RWPE2 (cell line): ENCODE results near the gene FLG.
"Not testable (repeated sequence)": the region's sequence is repeated elsewhere in the genome, so short reads cannot be mapped to it uniquely, and the experiment has no call there.

Experiments
- ATAC-seq: fragments of 200-7000 bp; cut with Tn5 transposase; 3 replicates; pipeline ENCODE4 v1.9.1; 2021; ENCODE audit warnings: low read depth
- DNase-seq: peaks from one replicate; pipeline ENCODE4 v3.0.0-alpha.2; 2020; ENCODE audit warnings: low spot score
- H3K27ac ChIP-seq: fragments of 450-650 bp; 2 replicates; pipeline ENCODE4 v1.5.1; 2017; ENCODE audit warnings: mild to moderate bottlenecking; ENCODE audit not compliant: poor library complexity, severe bottlenecking
- H3K27me3 ChIP-seq: fragments of 250-450 bp; sonication (Bioruptor Pico); 2 replicates; pipeline ENCODE4 v1.5.1; 2021; ENCODE audit warnings: mild to moderate bottlenecking, moderate library complexity; ENCODE audit not compliant: insufficient read depth, poor library complexity, severe bottlenecking
- H3K36me3 ChIP-seq: fragments of 250-450 bp; sonication (Bioruptor Pico); 2 replicates; pipeline ENCODE4 v1.5.1; 2020; ENCODE audit warnings: low read depth, mild to moderate bottlenecking, moderate library complexity
- H3K4me1 ChIP-seq: fragments of 250-450 bp; sonication (Bioruptor Pico); 2 replicates; pipeline ENCODE4 v1.5.1; 2021; ENCODE audit warnings: mild to moderate bottlenecking, moderate library complexity; ENCODE audit not compliant: insufficient read depth, poor library complexity, severe bottlenecking
- H3K4me3 ChIP-seq: fragments of 250-450 bp; sonication (Bioruptor Pico); 2 replicates; pipeline ENCODE4 v1.5.1; 2021; ENCODE audit warnings: mild to moderate bottlenecking, moderate library complexity; ENCODE audit not compliant: severe bottlenecking
- H3K9me3 ChIP-seq: fragments of 250-450 bp; sonication (Bioruptor Pico); 2 replicates; pipeline ENCODE4 v1.5.1; 2021; ENCODE audit warnings: mild to moderate bottlenecking, moderate library complexity; ENCODE audit not compliant: severe bottlenecking
- TF ChIP-seq, protein P1 (sequence below): fragments of 450-650 bp; IDR thresholded peaks from one replicate; pipeline ENCODE4 v1.5.1; 2017; ENCODE audit warnings: mild to moderate bottlenecking, moderate library complexity; ENCODE audit not compliant: poor library complexity, severe bottlenecking

The FLG gene

GRCh38 chr1:152313319-152313801, 11.7 kb downstream of the FLG start:
- TF ChIP-seq, protein P1, sequence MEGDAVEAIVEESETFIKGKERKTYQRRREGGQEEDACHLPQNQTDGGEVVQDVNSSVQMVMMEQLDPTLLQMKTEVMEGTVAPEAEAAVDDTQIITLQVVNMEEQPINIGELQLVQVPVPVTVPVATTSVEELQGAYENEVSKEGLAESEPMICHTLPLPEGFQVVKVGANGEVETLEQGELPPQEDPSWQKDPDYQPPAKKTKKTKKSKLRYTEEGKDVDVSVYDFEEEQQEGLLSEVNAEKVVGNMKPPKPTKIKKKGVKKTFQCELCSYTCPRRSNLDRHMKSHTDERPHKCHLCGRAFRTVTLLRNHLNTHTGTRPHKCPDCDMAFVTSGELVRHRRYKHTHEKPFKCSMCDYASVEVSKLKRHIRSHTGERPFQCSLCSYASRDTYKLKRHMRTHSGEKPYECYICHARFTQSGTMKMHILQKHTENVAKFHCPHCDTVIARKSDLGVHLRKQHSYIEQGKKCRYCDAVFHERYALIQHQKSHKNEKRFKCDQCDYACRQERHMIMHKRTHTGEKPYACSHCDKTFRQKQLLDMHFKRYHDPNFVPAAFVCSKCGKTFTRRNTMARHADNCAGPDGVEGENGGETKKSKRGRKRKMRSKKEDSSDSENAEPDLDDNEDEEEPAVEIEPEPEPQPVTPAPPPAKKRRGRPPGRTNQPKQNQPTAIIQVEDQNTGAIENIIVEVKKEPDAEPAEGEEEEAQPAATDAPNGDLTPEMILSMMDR, result no peak
- no peak for ATAC-seq
- no peak overlapping the region for H3K27ac ChIP-seq
- no peak for DNase-seq
- no peaks in the 10 kb centered on the region for H3K36me3 ChIP-seq
- no peaks in the 10 kb centered on the region for H3K9me3 ChIP-seq
- H3K4me3 ChIP-seq, result no peak overlapping the region
- H3K27me3 ChIP-seq, result peaks cover 10% of the 10 kb centered on the region
- no peaks in the 10 kb centered on the region for H3K4me1 ChIP-seq

DNA sequence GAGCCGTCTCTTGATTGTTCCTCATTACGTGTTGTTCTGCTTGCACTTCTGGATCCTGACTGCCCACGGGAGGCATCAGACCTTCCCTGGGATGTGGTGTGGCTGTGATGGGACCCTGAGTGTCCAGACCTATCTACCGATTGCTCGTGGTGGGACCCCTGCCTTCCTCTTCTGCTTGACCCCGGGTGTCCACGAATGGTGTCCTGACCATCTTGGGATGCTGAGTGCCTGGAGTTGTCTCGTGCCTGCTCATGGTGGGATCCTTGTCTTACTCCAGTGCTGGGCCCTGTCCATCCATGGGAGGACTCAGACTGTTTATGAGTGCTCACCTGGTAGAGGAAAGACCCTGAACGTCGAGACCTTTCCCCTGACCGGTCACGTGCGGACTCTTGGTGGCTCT, 12.9 kb downstream of the FLG start:
- not testable (repeated sequence) for H3K4me1 ChIP-seq, H3K9me3 ChIP-seq, ATAC-seq, H3K36me3 ChIP-seq, H3K27ac ChIP-seq, DNase-seq, H3K27me3 ChIP-seq, H3K4me3 ChIP-seq

- no peak overlapping the region for H3K27ac ChIP-seq
- ATAC-seq, result no peak
- no peaks in the 10 kb centered on the region for H3K4me1 ChIP-seq
- DNase-seq, result peak; percentile 42
- TF ChIP-seq, protein P1, result no peak
- no peaks in the 10 kb centered on the region for H3K36me3 ChIP-seq
- H3K9me3 ChIP-seq, result no peaks in the 10 kb centered on the region
- H3K4me3 ChIP-seq, result no peak overlapping the region
- H3K27me3 ChIP-seq, result peaks cover 4% of the 10 kb centered on the region
These were observed 15.1 kb downstream of the FLG start for GRCh38 chr1:152309955-152310354.

GRCh38 chr1:152309320-152309901, 15.6 kb downstream of the FLG start:
- H3K36me3 ChIP-seq, H3K4me3 ChIP-seq, ATAC-seq, H3K9me3 ChIP-seq, H3K4me1 ChIP-seq, H3K27ac ChIP-seq, DNase-seq, H3K27me3 ChIP-seq: not testable (repeated sequence)

DNA sequence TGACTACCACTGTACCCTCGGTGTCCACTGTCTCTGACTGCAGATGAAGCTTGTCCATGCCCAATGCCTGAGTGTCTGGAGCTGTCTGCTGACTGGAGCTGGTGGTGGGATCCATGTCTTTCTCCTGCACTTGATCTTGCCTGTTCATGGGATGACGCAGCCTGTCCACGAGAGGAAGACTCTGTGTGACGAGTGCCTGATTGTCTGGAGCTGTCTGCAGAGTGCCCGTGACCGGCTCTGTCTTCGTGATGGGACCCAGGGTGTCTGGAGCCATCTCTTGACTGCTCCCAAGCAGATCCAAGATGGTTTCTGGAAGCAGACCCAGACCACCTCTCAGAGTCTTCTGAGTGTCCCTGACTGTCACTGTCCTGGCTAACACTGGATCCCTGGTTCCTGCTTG, 16.3 kb downstream of the FLG start:
- H3K4me1 ChIP-seq, H3K27me3 ChIP-seq, DNase-seq, H3K36me3 ChIP-seq, H3K27ac ChIP-seq, H3K4me3 ChIP-seq, ATAC-seq, H3K9me3 ChIP-seq: not testable (repeated sequence)

GRCh38 chr1:152307970-152308369, 17.1 kb downstream of the FLG start:
- H3K9me3 ChIP-seq, H3K36me3 ChIP-seq, ATAC-seq, H3K4me1 ChIP-seq, DNase-seq, H3K27ac ChIP-seq, H3K4me3 ChIP-seq, H3K27me3 ChIP-seq: not testable (repeated sequence)

DNA sequence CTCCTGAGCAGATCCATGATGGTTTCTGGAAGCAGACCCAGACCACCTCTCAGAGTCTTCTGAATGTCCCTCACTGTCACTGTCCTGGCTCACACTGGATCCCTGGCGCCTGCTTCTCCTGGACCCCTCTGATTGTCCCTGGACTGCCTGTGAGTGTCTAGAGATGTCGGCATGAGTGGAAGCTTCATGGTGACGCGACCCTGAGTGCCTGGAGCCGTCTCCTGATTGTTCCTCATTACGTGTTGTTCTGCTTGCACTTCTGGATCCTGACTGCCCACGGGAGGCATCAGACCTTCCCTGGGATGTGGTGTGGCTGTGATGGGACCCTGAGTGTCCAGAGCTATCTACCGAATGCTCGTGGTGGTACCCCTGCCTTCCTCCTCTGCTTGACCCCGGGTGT, 18.9 kb downstream of the FLG start:
- not testable (repeated sequence) for ATAC-seq, H3K36me3 ChIP-seq, H3K27ac ChIP-seq, H3K9me3 ChIP-seq, DNase-seq, H3K4me1 ChIP-seq, H3K4me3 ChIP-seq, H3K27me3 ChIP-seq

- H3K36me3 ChIP-seq, H3K27me3 ChIP-seq, H3K27ac ChIP-seq, DNase-seq, H3K4me1 ChIP-seq, ATAC-seq, H3K9me3 ChIP-seq, H3K4me3 ChIP-seq: not testable (repeated sequence)
These were observed 20.3 kb downstream of the FLG start for GRCh38 chr1:152304773-152305172.

- H3K27me3 ChIP-seq, H3K27ac ChIP-seq, ATAC-seq, H3K9me3 ChIP-seq, H3K4me1 ChIP-seq, H3K4me3 ChIP-seq, H3K36me3 ChIP-seq: not testable (repeated sequence)
- DNase-seq, result peak; percentile 42
These were observed 21.7 kb downstream of the FLG start for GRCh38 chr1:152303139-152303872.

DNA sequence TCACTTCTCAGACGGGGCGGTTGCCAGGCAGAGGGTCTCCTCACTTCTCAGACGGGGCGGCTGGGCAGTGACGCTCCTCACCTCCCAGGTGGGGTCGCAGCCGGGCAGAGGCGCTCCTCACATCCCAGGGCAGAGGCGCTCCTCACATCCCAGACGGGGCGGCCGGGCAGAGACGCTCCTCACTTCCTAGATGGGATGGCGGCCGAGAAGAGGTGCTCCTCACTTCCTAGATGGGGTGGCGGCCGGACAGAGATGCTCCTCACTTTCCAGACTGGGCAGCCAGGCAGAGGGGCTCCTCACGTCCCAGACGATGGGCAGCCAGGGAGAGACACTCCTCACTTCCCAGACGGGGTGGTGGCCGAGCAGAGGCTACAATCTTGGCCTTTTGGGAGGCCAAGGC, 68.6 kb downstream of the FLG start:
- not testable (repeated sequence) for DNase-seq, H3K4me3 ChIP-seq, H3K9me3 ChIP-seq, H3K27ac ChIP-seq, H3K27me3 ChIP-seq, H3K36me3 ChIP-seq, ATAC-seq
- peaks cover 10% of the 10 kb centered on the region for H3K4me1 ChIP-seq
